Tibial nerve (tissue), 4 donors: ENCODE measurements around the gene SLC38A3.

Source experiments
- CTCF ChIP-seq, 5 experiments: fragments of 200-600 bp in 3 of 5; fragments of 450-650 bp in 2 of 5; sonication (generic) in 3 of 5; IDR thresholded peaks; one replicate each; pipeline ENCODE4 v1.5.1; 2016 to 2019; ENCODE audit warnings: antibody characterized with exemption in 5 of 5, mild to moderate bottlenecking in 3 of 5, moderate library complexity in 2 of 5
- EP300 ChIP-seq, 2 donors: sonication (generic); formaldehyde crosslinking; IDR thresholded peaks; one replicate each; pipeline ENCODE4 v1.6.1; 2017; ENCODE audit warnings: antibody characterized with exemption in 2 of 2, mild to moderate bottlenecking in 1 of 2
- POLR2A ChIP-seq, 2 donors: fragments of 450-650 bp; IDR thresholded peaks; one replicate each; pipeline ENCODE4 v1.6.1; 2017; ENCODE audit warnings: antibody characterized with exemption in 2 of 2, mild to moderate bottlenecking in 2 of 2, moderate library complexity in 2 of 2

GRCh38 chr3:50211930-50212329 lies 6.9 kb downstream of the SLC38A3 start:
- TF ChIP-seq POLR2A (IDR thresholded peaks at IDR 0.05) (no peak), CTCF (IDR thresholded peaks at IDR 0.05) (no peak), EP300 (IDR thresholded peaks at IDR 0.05) (no peak)
